ENCODE results near the gene HERPUD2.

Gene HERPUD2

GRCh38 chr7:35720032-35720431 is 25.1 kb upstream of the HERPUD2 start:
- peaks cover 63% of the 10 kb centered on the region for H3K4me1 ChIP-seq (ENCODE audit: control insufficient read depth, low read length)
- H3K27me3 ChIP-seq (ENCODE audit: control insufficient read depth, low read length), result peaks cover 3% of the 10 kb centered on the region; the same call in 1 of the 2 replicates
- H3K36me3 ChIP-seq (ENCODE audit: control insufficient read depth, low read length), result no peaks in the 10 kb centered on the region; the same call in 1 of the 2 replicates
- no peaks in the 10 kb centered on the region for H3K9me3 ChIP-seq (ENCODE audit: control insufficient read depth, insufficient read depth, low read length)
- no peaks in the 10 kb centered on the region for H3K9me2 ChIP-seq (replicated peaks; ENCODE audit: control insufficient read depth, low read length)
- H3K79me2 ChIP-seq (ENCODE audit: control insufficient read depth, low read length), result no peaks in the 10 kb centered on the region
- no peak overlapping the region for H3K4me2 ChIP-seq (ENCODE audit: low read length)
- no peak overlapping the region for H3K27ac ChIP-seq (ENCODE audit: low read depth, low read length)
- no peak overlapping the region for H3K4me3 ChIP-seq (ENCODE audit: low read length)
- H4K20me1 ChIP-seq (ENCODE audit: control insufficient read depth, insufficient read depth, low read depth, low read length), result no peaks in the 10 kb centered on the region
- H3F3A ChIP-seq (ENCODE audit: control insufficient read depth, insufficient read depth), result peaks cover 20% of the 10 kb centered on the region
- TF ChIP-seq CTCF (IDR thresholded peaks at IDR 0.05; ENCODE audit: low read depth, low read length, poor library complexity, severe bottlenecking) (no peak), EZH2phosphoT487 (IDR thresholded peaks at IDR 0.05; ENCODE audit: borderline replicate concordance, low read length) (no peak)

DNA sequence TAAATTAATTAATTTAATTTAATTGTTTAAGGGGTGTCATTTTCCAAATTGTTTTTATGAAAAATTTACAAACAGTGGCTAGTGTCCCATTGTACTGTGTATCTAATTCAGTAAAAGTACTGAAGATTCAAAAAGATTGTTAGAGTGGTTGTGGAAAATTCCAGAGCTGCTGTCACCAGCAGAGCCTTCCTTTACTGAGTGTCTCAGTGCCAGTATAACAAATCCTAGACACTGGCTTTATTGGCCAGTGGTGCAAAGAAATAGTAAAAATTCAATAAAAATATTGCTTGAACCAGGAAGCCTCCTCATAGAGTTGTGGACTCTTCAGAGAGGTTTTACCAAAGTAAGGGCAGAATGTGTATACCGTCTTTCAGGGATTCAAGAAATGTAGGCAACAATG is 23.1 kb upstream of the HERPUD2 start:
- H3K36me3 ChIP-seq (ENCODE audit: control insufficient read depth, low read length), result no peaks in the 10 kb centered on the region; the same call in 1 of the 2 replicates
- peaks cover 8% of the 10 kb centered on the region; the same call in 1 of the 2 replicates for H3F3A ChIP-seq (ENCODE audit: control insufficient read depth, insufficient read depth)
- H4K20me1 ChIP-seq (ENCODE audit: control insufficient read depth, insufficient read depth, low read depth, low read length), result no peaks in the 10 kb centered on the region
- H3K27me3 ChIP-seq (ENCODE audit: control insufficient read depth, low read length), result peaks cover 3% of the 10 kb centered on the region; the same call in 1 of the 2 replicates
- H3K4me1 ChIP-seq (ENCODE audit: control insufficient read depth, low read length), result peaks cover 53% of the 10 kb centered on the region
- no peaks in the 10 kb centered on the region for H3K9me3 ChIP-seq (ENCODE audit: control insufficient read depth, insufficient read depth, low read length)
- H3K79me2 ChIP-seq (ENCODE audit: control insufficient read depth, low read length), result no peaks in the 10 kb centered on the region
- TF ChIP-seq EZH2phosphoT487 (IDR thresholded peaks at IDR 0.05; ENCODE audit: borderline replicate concordance, low read length) (no peak), CTCF (IDR thresholded peaks at IDR 0.05; ENCODE audit: low read depth, low read length, poor library complexity, severe bottlenecking) (no peak)
- H3K4me3 ChIP-seq (ENCODE audit: low read length), result no peak overlapping the region
- no peak overlapping the region for H3K4me2 ChIP-seq (ENCODE audit: low read length)
- no peak overlapping the region for H3K27ac ChIP-seq (ENCODE audit: low read depth, low read length)
- H3K9me2 ChIP-seq (replicated peaks; ENCODE audit: control insufficient read depth, low read length), result no peaks in the 10 kb centered on the region

- H3K27ac ChIP-seq (ENCODE audit: low read depth, low read length), result no peak overlapping the region
- H3K36me3 ChIP-seq (ENCODE audit: control insufficient read depth, low read length), result no peaks in the 10 kb centered on the region; the same call in 1 of the 2 replicates
- no peak overlapping the region for H3K4me3 ChIP-seq (ENCODE audit: low read length)
- no peak overlapping the region for H3K4me2 ChIP-seq (ENCODE audit: low read length)
- H3K27me3 ChIP-seq (ENCODE audit: control insufficient read depth, low read length), result peaks cover 3% of the 10 kb centered on the region; the same call in 1 of the 2 replicates
- H3K79me2 ChIP-seq (ENCODE audit: control insufficient read depth, low read length), result no peaks in the 10 kb centered on the region
- no peaks in the 10 kb centered on the region for H3K9me2 ChIP-seq (replicated peaks; ENCODE audit: control insufficient read depth, low read length)
- no peaks in the 10 kb centered on the region for H3K9me3 ChIP-seq (ENCODE audit: control insufficient read depth, insufficient read depth, low read length)
- H3F3A ChIP-seq (ENCODE audit: control insufficient read depth, insufficient read depth), result peaks cover 8% of the 10 kb centered on the region; the same call in 1 of the 2 replicates
- TF ChIP-seq CTCF (IDR thresholded peaks at IDR 0.05; ENCODE audit: low read depth, low read length, poor library complexity, severe bottlenecking) (no peak), EZH2phosphoT487 (IDR thresholded peaks at IDR 0.05; ENCODE audit: borderline replicate concordance, low read length) (no peak)
- H4K20me1 ChIP-seq (ENCODE audit: control insufficient read depth, insufficient read depth, low read depth, low read length), result no peaks in the 10 kb centered on the region
- H3K4me1 ChIP-seq (ENCODE audit: control insufficient read depth, low read length), result peaks cover 48% of the 10 kb centered on the region
These were observed 22.6 kb upstream of the HERPUD2 start for GRCh38 chr7:35717516-35717915.
